Testis (tissue), 2 donors: ENCODE measurements around the gene NEK7.
"Not testable (repeated sequence)": the region's sequence is repeated elsewhere in the genome, so short reads cannot be mapped to it uniquely, and the experiment has no call there.

Experiments used
- POLR2A ChIP-seq: fragments of 450-650 bp; IDR thresholded peaks from one replicate; pipeline ENCODE4 v1.6.1; 2017; ENCODE audit warnings: antibody characterized with exemption, mild to moderate bottlenecking, moderate library complexity
- TF ChIP-seq, protein P1 (sequence below), 3 experiments: fragments of 450-650 bp in 2 of 3; fragments of 200-600 bp in 1 of 3; sonication (generic) in 1 of 3; IDR thresholded peaks; one replicate each; pipeline ENCODE4 v1.5.1; 2016 to 2019; ENCODE audit warnings: antibody characterized with exemption in 3 of 3, mild to moderate bottlenecking in 2 of 3, moderate library complexity in 1 of 3

DNA sequence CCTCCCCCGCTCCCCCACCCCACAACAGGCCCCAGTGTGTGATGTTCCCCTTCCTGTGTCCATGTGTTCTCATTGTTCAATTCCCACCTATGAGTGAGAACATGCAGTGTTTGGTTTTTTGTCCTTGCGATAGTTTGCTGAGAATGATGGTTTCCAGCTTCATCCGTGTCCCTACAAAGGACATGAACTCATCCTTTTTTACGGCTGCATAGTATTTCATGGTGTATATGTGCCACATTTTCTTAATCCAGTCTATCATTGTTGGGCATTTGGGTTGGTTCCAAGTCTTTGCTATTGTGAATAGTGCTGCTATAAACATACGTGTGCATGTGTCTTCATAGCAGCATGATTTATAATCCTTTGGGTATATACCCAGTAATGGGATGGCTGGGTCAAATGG lies 70.2 kb downstream of the NEK7 start:
- TF ChIP-seq, protein P1, sequence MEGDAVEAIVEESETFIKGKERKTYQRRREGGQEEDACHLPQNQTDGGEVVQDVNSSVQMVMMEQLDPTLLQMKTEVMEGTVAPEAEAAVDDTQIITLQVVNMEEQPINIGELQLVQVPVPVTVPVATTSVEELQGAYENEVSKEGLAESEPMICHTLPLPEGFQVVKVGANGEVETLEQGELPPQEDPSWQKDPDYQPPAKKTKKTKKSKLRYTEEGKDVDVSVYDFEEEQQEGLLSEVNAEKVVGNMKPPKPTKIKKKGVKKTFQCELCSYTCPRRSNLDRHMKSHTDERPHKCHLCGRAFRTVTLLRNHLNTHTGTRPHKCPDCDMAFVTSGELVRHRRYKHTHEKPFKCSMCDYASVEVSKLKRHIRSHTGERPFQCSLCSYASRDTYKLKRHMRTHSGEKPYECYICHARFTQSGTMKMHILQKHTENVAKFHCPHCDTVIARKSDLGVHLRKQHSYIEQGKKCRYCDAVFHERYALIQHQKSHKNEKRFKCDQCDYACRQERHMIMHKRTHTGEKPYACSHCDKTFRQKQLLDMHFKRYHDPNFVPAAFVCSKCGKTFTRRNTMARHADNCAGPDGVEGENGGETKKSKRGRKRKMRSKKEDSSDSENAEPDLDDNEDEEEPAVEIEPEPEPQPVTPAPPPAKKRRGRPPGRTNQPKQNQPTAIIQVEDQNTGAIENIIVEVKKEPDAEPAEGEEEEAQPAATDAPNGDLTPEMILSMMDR (IDR thresholded peaks at IDR 0.05), result not testable (repeated sequence)
- TF ChIP-seq POLR2A, result not testable (repeated sequence)
